Activated T-helper 1 cell treated with anti-CD3 and anti-CD28 coated beads, Interleukin-12 subunit alpha, Interleukin-12 subunit beta, Interleukin-2, Interleukin-4 antibody, amounts not matched to agents 30 ng/mL and 10 ng/mL and 1 ng/mL, durations not matched to agents 14 hours and 24 hours and 36 hours (primary cell): ENCODE data around the gene DNAJB1. TPM values are rescaled to one million over a fixed set of nuclear protein-coding genes. Genes with fewer than 3 reads are reported as not detected.
"Not testable (repeated sequence)": the region's sequence is repeated elsewhere in the genome, so short reads cannot be mapped to it uniquely, and the experiment has no call there.

Experiments
- DNase-seq: peaks from one replicate; pipeline ENCODE4 v3.0.0; 2021; ENCODE audit warnings: low spot score
- H3K27ac Mint-ChIP-seq: one replicate; pipeline ENCODE4 v1.8.0; 2021; ENCODE audit warnings: mild to moderate bottlenecking, mixed read lengths
- H3K27me3 Mint-ChIP-seq: one replicate; pipeline ENCODE4 v1.8.0; 2022; ENCODE audit warnings: mild to moderate bottlenecking, moderate library complexity, mixed read lengths; ENCODE audit not compliant: insufficient read depth
- H3K36me3 Mint-ChIP-seq: one replicate; pipeline ENCODE4 v1.8.0; 2021; ENCODE audit warnings: low read depth, mixed read lengths
- H3K4me1 Mint-ChIP-seq: one replicate; pipeline ENCODE4 v1.8.0; 2021; ENCODE audit warnings: low read depth, mixed read lengths
- H3K4me3 Mint-ChIP-seq: one replicate; pipeline ENCODE4 v1.8.0; 2021; ENCODE audit warnings: mild to moderate bottlenecking, moderate library complexity, mixed read lengths
- H3K9me3 Mint-ChIP-seq: one replicate; pipeline ENCODE4 v1.8.0; 2021; ENCODE audit warnings: mixed read lengths
- intact Hi-C: fragments of 100-400 bp; cut with micrococcal nuclease; formaldehyde crosslinking; loops from one replicate; pipeline ENCODE4 v1.15.1; 2024
- total RNA-seq: library from RNA; stranded (reverse); gene quantifications from 2 replicates; pipeline ENCODE4 v1.2.3, GENCODE V29; 2022

DNAJB1 gene
- total RNA-seq: 104 and 120 TPM in 2 replicates

- DNase-seq: peak; percentile 73
- Mint-ChIP-seq H3K4me1 (peaks cover 60% of the 10 kb centered on the region), H3K36me3 (peaks cover 32% of the 10 kb centered on the region), H3K27ac (peak within 1 kb of the TSS; percentile 94), H3K27me3 (peaks cover 2% of the 10 kb centered on the region), H3K4me3 (peak within 1 kb of the TSS; percentile 91), H3K9me3 (no peaks in the 10 kb centered on the region)
- intact Hi-C loops: loop anchor here (1.0 to 2.0 kb wide), 7 partner anchors 11 to 607 kb away; partner anchors contain the start of genes GIPC1, RFX1 and TECR
Observed at GRCh38 chr19:14517840-14518505, at the start of gene DNAJB1. DNAJB1 (minus strand) TSS chr19:14518397; CDS start chr19:14518349, 48 bp downstream.

GRCh38 chr19:14567079-14567478 lies 48.9 kb upstream of the DNAJB1 start:
- intact Hi-C loops: no loop called here
- no peaks in the 10 kb centered on the region for H3K9me3 Mint-ChIP-seq
- no peak overlapping the region for H3K27ac Mint-ChIP-seq

GRCh38 chr19:14566712-14567077 lies 48.5 kb upstream of the DNAJB1 start:
- H3K36me3 Mint-ChIP-seq: peaks cover 6% of the 10 kb centered on the region

More at GRCh38 chr19:14567079-14567478, 48.9 kb upstream of the DNAJB1 start:
- H3K4me1 Mint-ChIP-seq: peaks cover 27% of the 10 kb centered on the region
- H3K27me3 Mint-ChIP-seq: no peaks in the 10 kb centered on the region
- peaks cover 6% of the 10 kb centered on the region for H3K36me3 Mint-ChIP-seq
- H3K4me3 Mint-ChIP-seq: no peak overlapping the region
- DNase-seq: no peak

GRCh38 chr19:14565765-14566711 lies 47.8 kb upstream of the DNAJB1 start:
- H3K4me1 Mint-ChIP-seq: peaks cover 19% of the 10 kb centered on the region
- H3K27ac Mint-ChIP-seq: no peak overlapping the region
- peaks cover 6% of the 10 kb centered on the region for H3K36me3 Mint-ChIP-seq
- intact Hi-C loops: no loop called here
- no peaks in the 10 kb centered on the region for H3K27me3 Mint-ChIP-seq
- no peak overlapping the region for H3K4me3 Mint-ChIP-seq
- DNase-seq: no peak
- H3K9me3 Mint-ChIP-seq: no peaks in the 10 kb centered on the region

More at GRCh38 chr19:14566712-14567077, 48.5 kb upstream of the DNAJB1 start:
- DNase-seq: no peak
- Mint-ChIP-seq H3K27ac (no peak overlapping the region), H3K4me3 (no peak overlapping the region), H3K4me1 (peaks cover 26% of the 10 kb centered on the region), H3K27me3 (no peaks in the 10 kb centered on the region), H3K9me3 (no peaks in the 10 kb centered on the region)
- intact Hi-C loops: no loop called here

GRCh38 chr19:14565298-14565679 lies 47.1 kb upstream of the DNAJB1 start:
- intact Hi-C loops: no loop called here
- H3K36me3 Mint-ChIP-seq: peaks cover 6% of the 10 kb centered on the region
- no peak overlapping the region for H3K4me3 Mint-ChIP-seq
- H3K27ac Mint-ChIP-seq: no peak overlapping the region
- DNase-seq: no peak
- peaks cover 14% of the 10 kb centered on the region for H3K4me1 Mint-ChIP-seq
- no peaks in the 10 kb centered on the region for H3K9me3 Mint-ChIP-seq
- H3K27me3 Mint-ChIP-seq: no peaks in the 10 kb centered on the region

- not testable (repeated sequence) for H3K4me3 Mint-ChIP-seq
Observed at GRCh38 chr19:14564652-14565297, 46.6 kb upstream of the DNAJB1 start.

GRCh38 chr19:14563989-14564651 lies 45.9 kb upstream of the DNAJB1 start:
- peaks cover 6% of the 10 kb centered on the region for H3K36me3 Mint-ChIP-seq
- H3K4me3 Mint-ChIP-seq: no peak overlapping the region
- H3K9me3 Mint-ChIP-seq: no peaks in the 10 kb centered on the region
- no peak overlapping the region for H3K27ac Mint-ChIP-seq
- peaks cover 6% of the 10 kb centered on the region for H3K4me1 Mint-ChIP-seq
- H3K27me3 Mint-ChIP-seq: no peaks in the 10 kb centered on the region
- intact Hi-C loops: no loop called here
- no peak for DNase-seq

More at GRCh38 chr19:14564652-14565297, 46.6 kb upstream of the DNAJB1 start:
- H3K27ac Mint-ChIP-seq, H3K9me3 Mint-ChIP-seq, H3K27me3 Mint-ChIP-seq, intact Hi-C loops, DNase-seq, H3K36me3 Mint-ChIP-seq: not testable (repeated sequence)
- H3K4me1 Mint-ChIP-seq: peaks cover 12% of the 10 kb centered on the region

GRCh38 chr19:14563590-14563926 lies 45.4 kb upstream of the DNAJB1 start:
- Mint-ChIP-seq H3K27ac (no peak overlapping the region), H3K4me1 (peaks cover 5% of the 10 kb centered on the region), H3K4me3 (no peak overlapping the region), H3K9me3 (no peaks in the 10 kb centered on the region), H3K27me3 (no peaks in the 10 kb centered on the region), H3K36me3 (peaks cover 6% of the 10 kb centered on the region)
- intact Hi-C loops: no loop called here
- DNase-seq: no peak

GRCh38 chr19:14562660-14563589 lies 44.7 kb upstream of the DNAJB1 start:
- no peak overlapping the region for H3K27ac Mint-ChIP-seq
- no peak for DNase-seq
- peaks cover 5% of the 10 kb centered on the region for H3K4me1 Mint-ChIP-seq
- no peaks in the 10 kb centered on the region for H3K27me3 Mint-ChIP-seq
- intact Hi-C loops: no loop called here
- H3K36me3 Mint-ChIP-seq: peaks cover 6% of the 10 kb centered on the region
- H3K4me3 Mint-ChIP-seq: no peak overlapping the region
- H3K9me3 Mint-ChIP-seq: no peaks in the 10 kb centered on the region

GRCh38 chr19:14561847-14562351 lies 43.7 kb upstream of the DNAJB1 start:
- DNase-seq: no peak
- H3K36me3 Mint-ChIP-seq: peaks cover 3% of the 10 kb centered on the region
- H3K9me3 Mint-ChIP-seq: no peaks in the 10 kb centered on the region
- H3K27ac Mint-ChIP-seq: no peak overlapping the region
- intact Hi-C loops: no loop called here
- H3K4me1 Mint-ChIP-seq: peaks cover 5% of the 10 kb centered on the region
- H3K27me3 Mint-ChIP-seq: no peaks in the 10 kb centered on the region
- no peak overlapping the region for H3K4me3 Mint-ChIP-seq

- Mint-ChIP-seq H3K9me3 (no peaks in the 10 kb centered on the region), H3K4me1 (peaks cover 10% of the 10 kb centered on the region), H3K27me3 (no peaks in the 10 kb centered on the region), H3K27ac (no peak overlapping the region), H3K4me3 (no peak overlapping the region), H3K36me3 (peaks cover 3% of the 10 kb centered on the region)
- intact Hi-C loops: no loop called here
- no peak for DNase-seq
Observed at GRCh38 chr19:14561249-14561648, 43.1 kb upstream of the DNAJB1 start.

- Mint-ChIP-seq H3K4me1 (peaks cover 16% of the 10 kb centered on the region), H3K27me3 (no peaks in the 10 kb centered on the region), H3K27ac (peak overlapping the region; percentile 48), H3K36me3 (peaks cover 5% of the 10 kb centered on the region), H3K9me3 (no peaks in the 10 kb centered on the region), H3K4me3 (no peak overlapping the region)
- no peak for DNase-seq
- intact Hi-C loops: no loop called here
Observed at GRCh38 chr19:14560776-14561108, 42.5 kb upstream of the DNAJB1 start.
